Kidney (tissue), 14 donors: ENCODE data around the gene MBNL1. TPM values are rescaled to one million over a fixed set of nuclear protein-coding genes. Genes with fewer than 3 reads are reported as not detected.

Experiments
- DNase-seq, 5 donors: peaks; one replicate each; pipeline ENCODE4 v3.0.0-alpha.2; 2013 to 2020
- FAIRE-seq: peaks from 2 replicates; lab custom pipeline; 2012; peaks lifted over from hg19 to GRCh38; lab: Jason Lieb, UNC
- H3K27ac ChIP-seq, 2 donors: one replicate each; pipeline ENCODE4 v1.7.0; 2013; ENCODE audit warnings: low read depth in 2 of 2, low read length in 2 of 2, inconsistent platforms in 1 of 2
- H3K27me3 ChIP-seq: one replicate; pipeline ENCODE4 v1.7.1; 2013; ENCODE audit warnings: low read length, inconsistent platforms; ENCODE audit not compliant: control insufficient read depth, insufficient read depth
- H3K36me3 ChIP-seq, 3 donors: one replicate each; pipeline versions ENCODE4 v1.7.0 to v1.7.1; 2013; ENCODE audit warnings: low read length in 3 of 3, control low read depth in 1 of 3, inconsistent platforms in 1 of 3; ENCODE audit not compliant: insufficient read depth in 3 of 3, control insufficient read depth in 2 of 3
- H3K4me1 ChIP-seq, 3 donors: one replicate each; pipeline versions ENCODE4 v1.7.0 to v1.7.1; 2013; ENCODE audit warnings: low read length in 3 of 3, inconsistent platforms in 1 of 3, low read depth in 1 of 3; ENCODE audit not compliant: control insufficient read depth in 2 of 3, insufficient read depth in 2 of 3
- H3K4me3 ChIP-seq, 3 donors: one replicate each; pipeline versions ENCODE4 v1.7.0 to v1.8.1; 2013; ENCODE audit warnings: low read length in 3 of 3, control low read depth in 1 of 3, inconsistent platforms in 1 of 3
- H3K9ac ChIP-seq, 3 donors: one replicate each; pipeline versions ENCODE4 v1.7.0 to v1.7.1; 2013; ENCODE audit warnings: low read length in 3 of 3, control low read depth in 1 of 3, inconsistent platforms in 1 of 3
- H3K9me3 ChIP-seq, 3 donors: one replicate each; pipeline versions ENCODE4 v1.7.0 to v1.7.1; 2013; ENCODE audit warnings: low read length in 3 of 3, control low read depth in 1 of 3, inconsistent platforms in 1 of 3; ENCODE audit not compliant: control insufficient read depth in 2 of 3, insufficient read depth in 1 of 3
- intact Hi-C: fragments of 100-400 bp; cut with DNase I; formaldehyde crosslinking; loops from one replicate; pipeline ENCODE4 v1.11.1; 2022
- polyA plus RNA-seq: library from polyadenylated mRNA; stranded (reverse); fragments of 350-450 nt; fragmentation: Illumina TruSeq; extraction: RNeasy Lipid Tissue Mini Kit (QIAGEN cat#74804); gene quantifications from one replicate; pipeline ENCODE4 v1.2.3, GENCODE V29; 2014; ENCODE audit warnings: low read depth, low replicate concordance; ENCODE audit not compliant: insufficient read depth
- total RNA-seq: library from RNA; stranded (reverse); fragmentation: NEBNext Ultra II Directional; extraction: Animal tissue kit (Norgen Biotek cat#: 25700); gene quantifications from one replicate; pipeline ENCODE4 v1.2.1, GENCODE V29; 2021
- TF ChIP-seq, protein P1 (sequence below): IDR thresholded peaks from 3 replicates; pipeline ENCODE4 v1.5.1; 2012; ENCODE audit warnings: mild to moderate bottlenecking, moderate library complexity, borderline replicate concordance; ENCODE audit not compliant: insufficient read depth; ENCODE audit errors: extremely low read depth
- donor health status: control.
- donor health status: control.
- donor health status: control.
- donor health status: control.
- donor health status: control.
- donor health status: DM: yes; HTN: yes; CAD: no.
- donor health status: Normal renal cell carcinoma (clear cell type).

The MBNL1 gene
- total and polyA plus RNA-seq, 2 donors from 2014 or later: 22.0 to 167 TPM

DNA sequence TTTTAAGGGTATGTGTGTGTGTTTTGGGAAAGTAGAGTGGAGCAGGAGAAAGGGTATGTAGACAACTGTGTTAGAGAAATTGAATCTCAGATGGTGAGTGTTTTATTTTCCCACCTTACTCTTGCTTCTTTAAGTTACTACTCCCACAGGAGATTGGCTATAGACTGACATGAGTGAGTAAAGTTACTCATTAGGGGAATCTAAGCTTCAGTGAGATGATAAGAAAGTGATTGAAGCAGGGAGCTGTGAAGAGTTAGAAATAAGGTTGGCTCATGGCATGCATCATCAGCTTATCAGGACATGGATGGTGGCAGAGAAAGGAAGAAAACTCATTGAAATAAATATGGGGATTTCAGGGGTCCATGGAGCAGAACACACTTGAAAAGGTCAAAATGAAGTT, 88.9 kb downstream of the MBNL1 start:
- Histone ChIP-seq H3K9ac (no peak overlapping the region), H3K27me3 (no peaks in the 10 kb centered on the region), H3K9me3 (no peaks in the 10 kb centered on the region), H3K4me3 (no peak overlapping the region), H3K27ac (no peak overlapping the region), H3K36me3 (no peaks in the 10 kb centered on the region), H3K4me1 (peaks cover 0 to 14% (median 2%) of the 10 kb centered on the region in 3 donors)
- TF ChIP-seq, protein P1, sequence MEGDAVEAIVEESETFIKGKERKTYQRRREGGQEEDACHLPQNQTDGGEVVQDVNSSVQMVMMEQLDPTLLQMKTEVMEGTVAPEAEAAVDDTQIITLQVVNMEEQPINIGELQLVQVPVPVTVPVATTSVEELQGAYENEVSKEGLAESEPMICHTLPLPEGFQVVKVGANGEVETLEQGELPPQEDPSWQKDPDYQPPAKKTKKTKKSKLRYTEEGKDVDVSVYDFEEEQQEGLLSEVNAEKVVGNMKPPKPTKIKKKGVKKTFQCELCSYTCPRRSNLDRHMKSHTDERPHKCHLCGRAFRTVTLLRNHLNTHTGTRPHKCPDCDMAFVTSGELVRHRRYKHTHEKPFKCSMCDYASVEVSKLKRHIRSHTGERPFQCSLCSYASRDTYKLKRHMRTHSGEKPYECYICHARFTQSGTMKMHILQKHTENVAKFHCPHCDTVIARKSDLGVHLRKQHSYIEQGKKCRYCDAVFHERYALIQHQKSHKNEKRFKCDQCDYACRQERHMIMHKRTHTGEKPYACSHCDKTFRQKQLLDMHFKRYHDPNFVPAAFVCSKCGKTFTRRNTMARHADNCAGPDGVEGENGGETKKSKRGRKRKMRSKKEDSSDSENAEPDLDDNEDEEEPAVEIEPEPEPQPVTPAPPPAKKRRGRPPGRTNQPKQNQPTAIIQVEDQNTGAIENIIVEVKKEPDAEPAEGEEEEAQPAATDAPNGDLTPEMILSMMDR: no peak
- FAIRE-seq (no peak), DNase-seq (no peak)
- intact Hi-C loops: no loop called here

DNA sequence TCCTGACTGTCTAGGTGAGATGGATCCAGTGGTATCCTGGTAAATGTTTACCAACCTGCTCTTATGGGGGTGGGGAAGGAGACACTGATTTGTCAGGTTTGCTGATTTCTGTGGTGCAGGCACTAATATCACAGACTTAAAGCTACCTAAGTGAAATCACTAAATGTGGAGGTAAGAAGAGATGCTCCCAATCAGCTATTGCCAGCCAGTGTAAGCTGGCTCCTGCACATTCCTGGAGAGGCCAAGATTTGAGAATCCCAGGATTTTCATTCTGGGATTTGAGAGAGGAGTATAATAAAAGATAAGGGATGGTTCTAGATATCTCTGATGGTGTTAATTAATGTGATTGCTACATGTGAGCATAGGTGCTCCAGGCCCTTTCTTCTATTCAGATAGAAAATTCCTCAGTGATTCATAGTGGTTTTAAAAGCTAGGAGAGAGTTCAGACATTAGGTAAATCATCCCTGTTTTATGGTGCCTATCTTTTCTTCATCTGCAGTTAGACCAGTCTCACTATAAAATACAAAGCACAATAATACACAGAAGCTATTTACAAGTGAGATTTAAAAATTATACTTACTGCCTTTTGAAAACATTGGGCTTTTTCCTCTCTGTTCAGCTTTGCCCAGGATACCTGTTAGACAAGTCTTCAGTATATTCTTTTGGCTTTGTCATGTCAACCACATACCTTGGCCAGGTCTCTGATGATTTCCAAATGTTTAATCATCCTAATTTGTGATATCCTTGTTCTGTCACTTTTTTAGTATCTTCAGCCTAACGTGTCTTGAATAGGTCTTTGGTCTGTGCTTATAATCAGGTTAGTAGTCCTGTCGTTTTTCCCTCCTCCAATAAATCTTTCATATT, 90.9 kb downstream of the MBNL1 start:
- no peak overlapping the region for H3K27ac ChIP-seq
- DNase-seq (peak in 1 of 5 donors; percentile 17), FAIRE-seq (no peak)
- no peaks in the 10 kb centered on the region for H3K9me3 ChIP-seq
- TF ChIP-seq, protein P1: no peak
- H3K4me1 ChIP-seq: peaks cover 0 to 20% (median 4%) of the 10 kb centered on the region in 3 donors
- H3K36me3 ChIP-seq: no peaks in the 10 kb centered on the region
- intact Hi-C loops: no loop called here
- H3K27me3 ChIP-seq: no peaks in the 10 kb centered on the region
- H3K4me3 ChIP-seq: no peak overlapping the region
- H3K9ac ChIP-seq: no peak overlapping the region

DNA sequence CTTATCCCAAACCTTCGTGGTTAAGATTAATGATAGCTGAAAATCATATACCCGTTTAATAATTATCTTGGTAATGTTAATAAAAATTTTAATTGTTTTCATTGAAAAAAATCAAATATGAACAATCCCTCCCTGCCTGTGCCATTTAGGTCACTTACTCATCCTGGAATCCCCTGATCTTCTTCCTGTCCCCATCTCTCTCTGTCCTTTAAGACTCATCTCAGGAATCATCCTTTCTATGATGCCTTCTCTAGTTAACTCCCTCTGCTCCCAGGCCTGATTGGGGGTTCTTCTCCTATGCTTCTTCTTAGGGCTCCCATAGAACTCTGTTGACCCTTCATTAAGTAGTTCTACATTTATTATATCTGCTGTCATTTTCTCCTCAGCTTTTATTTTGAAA, 91.6 kb downstream of the MBNL1 start:
- H3K4me1 ChIP-seq: peaks cover 0 to 20% (median 4%) of the 10 kb centered on the region in 3 donors
- DNase-seq: no peak
- H3K9ac ChIP-seq: no peak overlapping the region
- H3K27me3 ChIP-seq: no peaks in the 10 kb centered on the region
- TF ChIP-seq, protein P1: no peak
- H3K9me3 ChIP-seq: no peaks in the 10 kb centered on the region
- H3K36me3 ChIP-seq: no peaks in the 10 kb centered on the region
- no peak overlapping the region for H3K27ac ChIP-seq
- H3K4me3 ChIP-seq: no peak overlapping the region
- no peak for FAIRE-seq
- intact Hi-C loops: no loop called here
